K562 (cell line): Measurements from ENCODE around the gene TOR1A. TPM values are rescaled to one million over a fixed set of nuclear protein-coding genes. Genes with fewer than 3 reads are reported as not detected.

Experiments
- ARID4B ChIP-seq: sonication (generic); formaldehyde crosslinking; IDR thresholded peaks from 2 replicates; pipeline ENCODE4 v1.8.0; 2022; ENCODE audit warnings: mild to moderate bottlenecking, missing genetic modification reagents
- BCL6 ChIP-seq: fragments of 250-450 bp; sonication (Bioruptor Pico); IDR thresholded peaks from 2 replicates; pipeline ENCODE4 v1.4.0; 2020
- ELF2 ChIP-seq: fragments of 250-450 bp; sonication (Bioruptor Pico); IDR thresholded peaks from 2 replicates; pipeline ENCODE4 v1.5.0; 2021; ENCODE audit warnings: mild to moderate bottlenecking
- HES1 ChIP-seq: fragments of 450-650 bp; IDR thresholded peaks from 2 replicates; pipeline ENCODE4 v1.6.1; 2016; ENCODE audit warnings: low read depth, mild to moderate bottlenecking, moderate library complexity
- MAFF ChIP-seq: IDR thresholded peaks from 2 replicates; pipeline ENCODE4 v1.6.1; 2012; ENCODE audit warnings: low read length, improper control_type of control experiment
- PRDM10 ChIP-seq: fragments of 450-650 bp; IDR thresholded peaks from 2 replicates; pipeline ENCODE4 v1.6.1; 2018; ENCODE audit not compliant: partially characterized antibody
- TFE3 ChIP-seq: fragments of 450-650 bp; formaldehyde crosslinking; IDR thresholded peaks from 2 replicates; pipeline ENCODE4 v1.4.0; 2020; ENCODE audit warnings: mild to moderate bottlenecking, mixed read lengths
- THAP12 ChIP-seq: fragments of 250-450 bp; sonication (Bioruptor Pico); IDR thresholded peaks from 2 replicates; pipeline ENCODE4 v1.9.0; 2021; ENCODE audit warnings: mild to moderate bottlenecking, inconsistent platforms
- ZNF174 ChIP-seq: fragments of 250-450 bp; sonication (Bioruptor Pico); IDR thresholded peaks from 2 replicates; pipeline ENCODE4 v1.4.0; 2020; ENCODE audit warnings: mild to moderate bottlenecking
- ZNF311 ChIP-seq: fragments of 250-450 bp; sonication (Bioruptor Pico); IDR thresholded peaks from 2 replicates; pipeline ENCODE4 v1.4.0; 2020; ENCODE audit warnings: mild to moderate bottlenecking, moderate library complexity
- ZSCAN29 ChIP-seq: fragments of 450-650 bp; IDR thresholded peaks from 2 replicates; pipeline ENCODE4 v1.6.1; 2017
- polyA plus RNA-seq, 8 experiments: library from polyadenylated mRNA; depleted of rRNA in 4 of 8; stranded (reverse) in 5 of 8; unstranded in 3 of 8; fragments of >200 nt; fragmentation: Nextera tagmentation in 2 of 8; fragmentation: Illumina TruSeq in 1 of 8; extraction: Ambion mirVana in 2 of 8; extraction: Trizol in 1 of 8; gene quantifications; 2 replicates each; pipeline versions ENCODE4 v1.2.1 to v1.2.3, GENCODE V29; 2011 to 2014; ENCODE audit warnings: inconsistent platforms in 1 of 8, missing spikeins in 1 of 8
- total RNA-seq, 7 experiments: library from RNA; depleted of rRNA in 6 of 7; stranded (reverse); fragments of >200 nt in 6 of 7; fragmentation: Illumina TruSeq in 2 of 7; extraction: Trizol in 2 of 7; gene quantifications; 2 replicates each; pipeline versions ENCODE4 v1.2.1 to v1.2.3, GENCODE V29; 2011 to 2021; ENCODE audit warnings: low replicate concordance in 1 of 7
- TF ChIP-seq, protein P1 (sequence below): fragments of 250-450 bp; sonication (Bioruptor Pico); IDR thresholded peaks from 2 replicates; pipeline ENCODE4 v1.8.0; 2021; ENCODE audit warnings: moderate library complexity, mild to moderate bottlenecking, inconsistent platforms

TOR1A gene
- total and polyA plus RNA-seq, 9 of the 15 experiments (the other 6 are each of a cell fraction or from before 2014, with no cell fraction given), result 4.5 to 85.8 (median 51.3) TPM

GRCh38 chr9:129822898-129823541, 916 bp downstream of the TOR1A start (continued):
- TF ChIP-seq ARID4B (CRISPR knock-in tag) (0 out of 2 replicates have a peak, but pooled peaks have one; percentile 51), ZNF174 (CRISPR knock-in tag) (no peak), TFE3 (CRISPR knock-in tag) (no peak), ZNF311 (CRISPR knock-in tag) (no peak), THAP12 (CRISPR knock-in tag) (no peak), BCL6 (no peak), PRDM10 (peak; percentile 75), HES1 (no peak), ZSCAN29 (no peak), ELF2 (CRISPR knock-in tag) (peak; percentile 70), MAFF (no peak)
- TF ChIP-seq, protein P1, sequence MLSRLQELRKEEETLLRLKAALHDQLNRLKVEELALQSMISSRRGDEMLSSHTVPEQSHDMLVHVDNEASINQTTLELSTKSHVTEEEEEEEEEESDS (CRISPR knock-in tag), result no peak
